Right lobe of liver (tissue), 6 donors: ENCODE results near the gene ADIPOR2. TPM values are rescaled to one million over a fixed set of nuclear protein-coding genes. Genes with fewer than 3 reads are reported as not detected.
A peak's percentile ranks its signal among the peaks of the same experiment; 100 is the strongest.

ENCODE experiments used
- ATAC-seq, 4 donors: fragments of 200-7000 bp; cut with Tn5 transposase; one replicate each; pipeline ENCODE4 v1.9.1; 2020; ENCODE audit warnings: mild to moderate bottlenecking in 4 of 4, moderate library complexity in 4 of 4
- DNase-seq, 3 donors: peaks; one replicate each; pipeline ENCODE4 v3.0.0-alpha.2; 2020
- H3K27ac ChIP-seq, 3 donors: fragments of 200-600 bp; one replicate each; pipeline ENCODE4 v1.8.0; 2022
- H3K27me3 ChIP-seq, 2 donors: fragments of 200-600 bp; one replicate each; pipeline ENCODE4 v1.8.0; 2022
- H3K36me3 ChIP-seq, 4 donors: fragments of 200-600 bp; sonication (generic) in 1 of 4; one replicate each; pipeline versions ENCODE4 v1.5.1 to v1.8.0; 2017 to 2022; ENCODE audit warnings: control low read depth in 1 of 4
- H3K4me1 ChIP-seq, 4 donors: fragments of 200-600 bp; sonication (generic) in 1 of 4; one replicate each; pipeline versions ENCODE4 v1.5.1 to v1.8.0; 2017 to 2022; ENCODE audit warnings: control low read depth in 1 of 4
- H3K4me3 ChIP-seq, 3 donors: fragments of 200-600 bp; one replicate each; pipeline ENCODE4 v1.8.0; 2022
- H3K9me3 ChIP-seq, 4 donors: fragments of 200-600 bp; sonication (generic) in 1 of 4; one replicate each; pipeline versions ENCODE4 v1.5.1 to v1.8.0; 2017 to 2022; ENCODE audit warnings: control low read depth in 1 of 4
- POLR2A ChIP-seq: fragments of 450-650 bp; IDR thresholded peaks from one replicate; pipeline ENCODE4 v1.6.1; 2017; ENCODE audit warnings: antibody characterized with exemption, mild to moderate bottlenecking
- WGBS: methylation state at CpG from one replicate; pipeline ENCODE4 v1.1.6; 2018; ENCODE audit warnings: low coverage, low lambda C conversion rate; ENCODE audit not compliant: insufficient coverage; ENCODE audit errors: missing lambda C conversion rate; 5-methylcytosine and 5-hydroxymethylcytosine counted together
- intact Hi-C, 2 donors: fragments of 100-400 bp; cut with DNase I; formaldehyde crosslinking; loops; one replicate each; pipeline versions ENCODE4 v1.11.2 to v1.14.1; 2022
- total RNA-seq, 6 experiments: library from RNA; depleted of rRNA in 2 of 6; stranded (reverse); fragments of >200 nt in 2 of 6; fragmentation: NEBNext Ultra II Directional in 3 of 6; extraction: Animal tissue kit (Norgen Biotek cat#: 25700) in 3 of 6; gene quantifications; one replicate each; pipeline versions ENCODE4 v1.1.0 to v1.2.4, GENCODE V29; 2016 to 2023
- TF ChIP-seq, protein P1 (sequence below), 4 donors: fragments of 200-600 bp in 3 of 4; fragments of 450-650 bp in 1 of 4; IDR thresholded peaks; one replicate each; pipeline versions ENCODE4 v1.5.1 to v1.8.0; 2016 to 2022; ENCODE audit warnings: antibody characterized with exemption in 4 of 4, mild to moderate bottlenecking in 2 of 4
- donor health status: DM: no; HTN: yes; CAD: no.
- donor health status: DM: no; HTN: no; CAD: no.
- donor health status: DM: no; HTN: no; CAD: no.
- donor health status: DM: no; HTN: yes; CAD: no.
- donor health status: DM: no; HTN: yes; CAD: no.

Gene ADIPOR2
- total RNA-seq, 6 experiments from 2014 or later, result 46.5 to 108 (median 59.8) TPM

DNA sequence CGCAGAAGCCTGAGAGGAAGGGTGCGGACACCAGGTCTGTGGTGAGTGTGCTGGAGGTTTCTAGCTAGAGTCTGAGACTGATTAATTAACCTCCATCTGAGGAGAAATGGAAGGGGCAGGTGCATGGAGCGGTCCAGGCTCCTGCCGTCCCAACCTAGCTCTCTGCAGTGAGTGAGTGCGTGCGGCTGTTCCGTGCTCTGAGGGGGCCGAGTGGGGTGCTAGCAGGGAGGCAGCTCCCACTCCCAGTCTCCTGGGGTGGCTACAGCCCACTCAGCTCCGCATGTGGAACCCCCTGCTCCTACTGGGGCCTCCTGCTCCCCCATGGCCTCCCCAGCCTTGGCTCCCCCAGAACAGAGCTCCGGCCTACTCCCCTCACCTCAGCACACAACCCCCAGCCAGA lies 132.4 kb downstream of the ADIPOR2 start:
- Histone ChIP-seq H3K27ac (no peak overlapping the region), H3K36me3 (no peaks in the 10 kb centered on the region), H3K4me3 (no peak overlapping the region), H3K27me3 (no peaks in the 10 kb centered on the region), H3K4me1 (no peaks in the 10 kb centered on the region), H3K9me3 (no peaks in the 10 kb centered on the region)
- TF ChIP-seq, protein P1, sequence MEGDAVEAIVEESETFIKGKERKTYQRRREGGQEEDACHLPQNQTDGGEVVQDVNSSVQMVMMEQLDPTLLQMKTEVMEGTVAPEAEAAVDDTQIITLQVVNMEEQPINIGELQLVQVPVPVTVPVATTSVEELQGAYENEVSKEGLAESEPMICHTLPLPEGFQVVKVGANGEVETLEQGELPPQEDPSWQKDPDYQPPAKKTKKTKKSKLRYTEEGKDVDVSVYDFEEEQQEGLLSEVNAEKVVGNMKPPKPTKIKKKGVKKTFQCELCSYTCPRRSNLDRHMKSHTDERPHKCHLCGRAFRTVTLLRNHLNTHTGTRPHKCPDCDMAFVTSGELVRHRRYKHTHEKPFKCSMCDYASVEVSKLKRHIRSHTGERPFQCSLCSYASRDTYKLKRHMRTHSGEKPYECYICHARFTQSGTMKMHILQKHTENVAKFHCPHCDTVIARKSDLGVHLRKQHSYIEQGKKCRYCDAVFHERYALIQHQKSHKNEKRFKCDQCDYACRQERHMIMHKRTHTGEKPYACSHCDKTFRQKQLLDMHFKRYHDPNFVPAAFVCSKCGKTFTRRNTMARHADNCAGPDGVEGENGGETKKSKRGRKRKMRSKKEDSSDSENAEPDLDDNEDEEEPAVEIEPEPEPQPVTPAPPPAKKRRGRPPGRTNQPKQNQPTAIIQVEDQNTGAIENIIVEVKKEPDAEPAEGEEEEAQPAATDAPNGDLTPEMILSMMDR (IDR thresholded peaks at IDR 0.05), result no peak
- no peak for TF ChIP-seq POLR2A
- intact Hi-C loops, result loop anchor here in 1 of 2 donors (10.0 kb wide), 1 partner anchor 92 kb away; the partner anchor contains the start of gene CACNA2D4
- WGBS, result 90% methylated on average over 2 of the region's 10 CpGs
- DNase-seq (no peak), ATAC-seq (no peak)

DNA sequence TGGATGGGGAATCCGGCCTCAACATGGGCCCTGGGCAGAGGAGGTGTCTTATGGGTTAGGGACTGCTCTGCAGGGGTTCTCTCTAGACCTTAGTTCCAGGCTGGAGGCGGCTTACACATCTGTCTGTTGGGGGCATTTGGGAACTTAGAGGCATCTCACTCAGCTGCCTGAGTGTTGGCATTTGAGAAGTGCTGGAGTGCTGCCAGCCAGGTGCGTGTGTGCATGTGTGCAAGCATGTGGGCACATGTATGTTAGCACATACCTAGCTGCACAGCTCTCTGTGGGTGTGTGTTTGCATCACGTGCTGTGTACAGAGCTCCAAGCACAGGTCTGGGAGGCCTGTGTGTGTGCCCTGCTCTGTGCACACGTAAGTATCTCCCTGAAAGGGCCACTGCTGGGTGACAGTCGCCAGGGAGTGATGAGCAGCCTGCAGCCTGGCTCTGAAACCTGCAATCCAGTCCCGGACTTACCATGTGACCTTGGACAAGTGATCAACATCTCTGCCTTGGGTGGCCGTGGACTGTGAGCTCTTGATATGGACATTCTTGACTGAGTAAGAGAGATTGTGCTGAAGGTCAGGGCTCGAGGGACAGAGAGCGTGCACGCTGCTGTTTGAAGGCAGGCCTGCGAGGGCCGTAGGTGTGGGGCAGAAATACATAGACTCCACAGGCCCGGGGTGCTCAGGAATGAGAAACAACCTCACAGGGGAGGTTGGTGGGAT lies 134.7 kb downstream of the ADIPOR2 start:
- no peaks in the 10 kb centered on the region for H3K27me3 ChIP-seq
- intact Hi-C loops, result loop anchor here in 1 of 2 donors (10.0 kb wide), 1 partner anchor 89 kb away; the partner anchor contains the start of gene CACNA2D4

DNA sequence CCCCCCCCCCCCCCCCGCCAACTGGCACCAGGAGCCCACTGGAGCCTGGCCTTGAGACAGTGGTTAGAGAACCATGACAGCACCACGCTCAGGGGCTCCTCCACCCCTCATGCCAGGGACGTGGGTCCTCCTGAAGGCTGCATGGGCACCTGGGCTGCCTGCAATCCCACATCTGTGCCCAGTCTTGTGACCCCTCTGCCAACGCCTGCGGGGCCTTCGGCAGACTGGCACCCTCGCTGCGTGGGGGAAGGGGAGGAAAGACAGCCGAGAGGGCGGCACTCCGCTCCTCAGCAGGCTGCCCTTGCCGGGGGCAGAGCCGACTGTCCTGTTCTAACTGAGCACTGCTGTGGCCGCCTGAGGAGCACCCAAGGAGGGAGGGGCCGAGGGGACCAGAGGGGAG lies 135.5 kb downstream of the ADIPOR2 start:
- Histone ChIP-seq H3K4me1 (no peaks in the 10 kb centered on the region), H3K27ac (no peak overlapping the region), H3K9me3 (no peaks in the 10 kb centered on the region), H3K4me3 (no peak overlapping the region), H3K27me3 (no peaks in the 10 kb centered on the region), H3K36me3 (no peaks in the 10 kb centered on the region)
- no peak for TF ChIP-seq POLR2A
- TF ChIP-seq, protein P1 (IDR thresholded peaks at IDR 0.05), result no peak
- ATAC-seq (no peak), DNase-seq (no peak)
- WGBS, result 54% methylated on average over 2 of the region's 15 CpGs
- intact Hi-C loops, result loop anchor here in 1 of 2 donors (10.0 kb wide), 1 partner anchor 88 kb away; the partner anchor contains the start of gene CACNA2D4

More for the DNA sequence above, 134.7 kb downstream of the ADIPOR2 start:
- no peaks in the 10 kb centered on the region for H3K9me3 ChIP-seq
- H3K4me1 ChIP-seq, result no peaks in the 10 kb centered on the region
- WGBS, result 45% methylated on average over 7 of the region's 14 CpGs
- H3K36me3 ChIP-seq, result no peaks in the 10 kb centered on the region
- no peak overlapping the region for H3K4me3 ChIP-seq
- DNase-seq, result no peak
- TF ChIP-seq POLR2A, result no peak
- TF ChIP-seq, protein P1 (IDR thresholded peaks at IDR 0.05), result no peak
- ATAC-seq, result no peak
- H3K27ac ChIP-seq, result no peak overlapping the region

DNA sequence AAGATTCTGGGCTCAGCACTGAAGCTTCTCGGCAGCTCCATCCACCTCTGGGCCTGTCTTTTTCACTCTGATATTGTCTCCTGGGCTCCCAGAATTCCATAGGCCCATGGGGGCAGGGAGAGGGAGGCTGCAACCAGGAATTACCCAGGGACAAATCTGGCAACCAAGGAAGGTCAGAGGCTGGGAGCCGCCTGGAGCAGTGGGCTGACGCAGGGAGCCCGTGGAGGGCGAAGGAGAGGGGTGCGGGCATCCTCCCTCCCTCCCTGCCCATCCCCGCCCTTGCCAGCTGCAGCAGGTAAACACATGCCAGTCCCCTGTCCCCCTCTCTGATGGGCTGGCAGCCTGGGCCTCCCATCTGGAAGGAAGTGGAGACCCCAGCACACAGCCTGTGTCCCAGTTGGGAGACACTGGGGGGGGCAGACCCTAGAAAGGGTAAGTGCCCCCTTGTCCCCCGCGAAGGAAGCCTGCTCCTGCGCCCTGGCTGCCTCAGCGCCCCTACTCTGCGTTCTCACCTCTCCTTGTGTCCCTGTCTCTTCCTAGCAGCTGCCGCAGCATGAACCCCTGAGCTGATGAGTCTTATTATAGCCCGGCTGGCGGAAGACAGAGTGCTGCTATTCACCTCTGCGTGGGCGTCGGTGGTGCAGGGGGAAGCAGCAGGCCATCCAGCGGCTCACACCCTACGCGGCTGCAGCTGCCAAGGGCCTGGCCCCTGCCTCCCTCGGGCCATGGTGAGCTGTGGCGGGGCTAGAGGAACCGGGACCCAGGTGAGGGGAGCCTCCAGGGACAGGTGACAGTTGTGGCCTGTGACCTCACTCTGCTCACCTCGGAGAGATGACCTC lies 136.2 kb downstream of the ADIPOR2 start:
- Histone ChIP-seq H3K27ac (no peak overlapping the region), H3K4me3 (no peak overlapping the region), H3K27me3 (no peaks in the 10 kb centered on the region), H3K4me1 (no peaks in the 10 kb centered on the region), H3K9me3 (no peaks in the 10 kb centered on the region), H3K36me3 (no peaks in the 10 kb centered on the region)
- intact Hi-C loops, result loop anchor here in 1 of 2 donors (10.0 kb wide), 1 partner anchor 88 kb away; the partner anchor contains the start of gene CACNA2D4
- ATAC-seq (no peak), DNase-seq (peak in 1 of 3 donors; percentile 36)
- TF ChIP-seq, protein P1 (IDR thresholded peaks at IDR 0.05), result no peak
- TF ChIP-seq POLR2A, result no peak
- WGBS, result 73% methylated on average over 6 of the region's 25 CpGs
